Right lobe of liver (tissue), 4 donors: ENCODE data around the gene QRICH2.

ENCODE experiments used
- POLR2A ChIP-seq: fragments of 450-650 bp; IDR thresholded peaks from one replicate; pipeline ENCODE4 v1.6.1; 2017; ENCODE audit warnings: antibody characterized with exemption, mild to moderate bottlenecking
- TF ChIP-seq, protein P1 (sequence below), 4 donors: fragments of 200-600 bp in 3 of 4; fragments of 450-650 bp in 1 of 4; IDR thresholded peaks; one replicate each; pipeline versions ENCODE4 v1.5.1 to v1.8.0; 2016 to 2022; ENCODE audit warnings: antibody characterized with exemption in 4 of 4, mild to moderate bottlenecking in 2 of 4
- donor health status: DM: no; HTN: no; CAD: no.
- donor health status: DM: no; HTN: no; CAD: no.
- donor health status: DM: no; HTN: yes; CAD: no.

DNA sequence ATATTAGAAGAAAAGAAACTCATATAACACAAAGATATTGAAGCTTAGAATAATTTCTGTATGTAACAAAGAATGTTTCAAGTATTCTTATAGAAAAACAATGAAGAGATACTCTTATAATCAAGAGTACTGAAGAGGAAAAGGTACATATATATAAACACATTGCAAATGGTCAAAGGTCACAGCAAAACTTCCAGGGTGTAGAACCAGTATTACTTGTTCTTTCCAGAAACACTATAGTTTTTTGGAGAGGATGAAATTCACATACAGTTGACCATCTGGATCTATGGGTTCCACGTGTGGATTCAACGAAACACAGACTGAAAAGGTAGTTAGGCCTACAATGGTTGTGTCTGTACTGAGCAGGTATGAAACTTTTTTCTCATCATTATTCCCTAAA lies 23.0 kb upstream of the QRICH2 start:
- TF ChIP-seq POLR2A = no peak
- TF ChIP-seq, protein P1, sequence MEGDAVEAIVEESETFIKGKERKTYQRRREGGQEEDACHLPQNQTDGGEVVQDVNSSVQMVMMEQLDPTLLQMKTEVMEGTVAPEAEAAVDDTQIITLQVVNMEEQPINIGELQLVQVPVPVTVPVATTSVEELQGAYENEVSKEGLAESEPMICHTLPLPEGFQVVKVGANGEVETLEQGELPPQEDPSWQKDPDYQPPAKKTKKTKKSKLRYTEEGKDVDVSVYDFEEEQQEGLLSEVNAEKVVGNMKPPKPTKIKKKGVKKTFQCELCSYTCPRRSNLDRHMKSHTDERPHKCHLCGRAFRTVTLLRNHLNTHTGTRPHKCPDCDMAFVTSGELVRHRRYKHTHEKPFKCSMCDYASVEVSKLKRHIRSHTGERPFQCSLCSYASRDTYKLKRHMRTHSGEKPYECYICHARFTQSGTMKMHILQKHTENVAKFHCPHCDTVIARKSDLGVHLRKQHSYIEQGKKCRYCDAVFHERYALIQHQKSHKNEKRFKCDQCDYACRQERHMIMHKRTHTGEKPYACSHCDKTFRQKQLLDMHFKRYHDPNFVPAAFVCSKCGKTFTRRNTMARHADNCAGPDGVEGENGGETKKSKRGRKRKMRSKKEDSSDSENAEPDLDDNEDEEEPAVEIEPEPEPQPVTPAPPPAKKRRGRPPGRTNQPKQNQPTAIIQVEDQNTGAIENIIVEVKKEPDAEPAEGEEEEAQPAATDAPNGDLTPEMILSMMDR (IDR thresholded peaks at IDR 0.05) = no peak
